ENCODE data around the gene KMT2E.

GRCh38 chr7:104993217-104993862, 20.7 kb upstream of the KMT2E start:
- TF ChIP-seq, protein P1, sequence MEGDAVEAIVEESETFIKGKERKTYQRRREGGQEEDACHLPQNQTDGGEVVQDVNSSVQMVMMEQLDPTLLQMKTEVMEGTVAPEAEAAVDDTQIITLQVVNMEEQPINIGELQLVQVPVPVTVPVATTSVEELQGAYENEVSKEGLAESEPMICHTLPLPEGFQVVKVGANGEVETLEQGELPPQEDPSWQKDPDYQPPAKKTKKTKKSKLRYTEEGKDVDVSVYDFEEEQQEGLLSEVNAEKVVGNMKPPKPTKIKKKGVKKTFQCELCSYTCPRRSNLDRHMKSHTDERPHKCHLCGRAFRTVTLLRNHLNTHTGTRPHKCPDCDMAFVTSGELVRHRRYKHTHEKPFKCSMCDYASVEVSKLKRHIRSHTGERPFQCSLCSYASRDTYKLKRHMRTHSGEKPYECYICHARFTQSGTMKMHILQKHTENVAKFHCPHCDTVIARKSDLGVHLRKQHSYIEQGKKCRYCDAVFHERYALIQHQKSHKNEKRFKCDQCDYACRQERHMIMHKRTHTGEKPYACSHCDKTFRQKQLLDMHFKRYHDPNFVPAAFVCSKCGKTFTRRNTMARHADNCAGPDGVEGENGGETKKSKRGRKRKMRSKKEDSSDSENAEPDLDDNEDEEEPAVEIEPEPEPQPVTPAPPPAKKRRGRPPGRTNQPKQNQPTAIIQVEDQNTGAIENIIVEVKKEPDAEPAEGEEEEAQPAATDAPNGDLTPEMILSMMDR (IDR thresholded peaks at IDR 0.05; ENCODE audit: borderline replicate concordance, extremely low read depth, low read length, poor library complexity, severe bottlenecking) = no peak
- TF ChIP-seq EZH2 (IDR thresholded peaks at IDR 0.05; ENCODE audit: borderline replicate concordance, low read depth, low read length, severe bottlenecking) = no peak
